GM15510 (cell line): Measurements from ENCODE around the gene WDR27.
A peak's percentile ranks its signal among the peaks of the same experiment; 100 is the strongest.

ENCODE experiments used
- POLR2A ChIP-seq: IDR thresholded peaks from 3 replicates; pipeline ENCODE4 v1.6.1; 2011; ENCODE audit warnings: borderline replicate concordance; ENCODE audit not compliant: insufficient read length; ENCODE audit errors: extremely low read depth

Gene WDR27

GRCh38 chr6:169701954-169702839 lies at the start of gene WDR27, which contains the start of gene C6orf120:
WDR27 (minus strand) TSS chr6:169702029; CDS start chr6:169689005, 13,024 bp downstream.
C6orf120 (plus strand) TSS chr6:169702126; CDS start chr6:169702460, 334 bp downstream.
- peak; percentile 90 for TF ChIP-seq POLR2A

- TF ChIP-seq POLR2A: no peak
These were observed 44.7 kb upstream of the WDR27 start for GRCh38 chr6:169746556-169746955.

GRCh38 chr6:169745405-169745804 lies 43.6 kb upstream of the WDR27 start:
- no peak for TF ChIP-seq POLR2A

GRCh38 chr6:169741344-169741743 lies 39.5 kb upstream of the WDR27 start:
- no peak for TF ChIP-seq POLR2A

GRCh38 chr6:169738976-169739529 lies 37.2 kb upstream of the WDR27 start:
- no peak for TF ChIP-seq POLR2A

- TF ChIP-seq POLR2A: no peak
These were observed 36.6 kb upstream of the WDR27 start for GRCh38 chr6:169738204-169738975.

GRCh38 chr6:169729961-169730360 lies 28.1 kb upstream of the WDR27 start:
- TF ChIP-seq POLR2A: no peak

- no peak for TF ChIP-seq POLR2A
These were observed 25.1 kb upstream of the WDR27 start for GRCh38 chr6:169726963-169727362.

GRCh38 chr6:169726049-169726400 lies 24.2 kb upstream of the WDR27 start:
- TF ChIP-seq POLR2A: no peak

- no peak for TF ChIP-seq POLR2A
These were observed 23.6 kb upstream of the WDR27 start for GRCh38 chr6:169725125-169726048.

GRCh38 chr6:169724494-169725124 lies 22.8 kb upstream of the WDR27 start, which contains the start of gene PHF10:
PHF10 (minus strand) TSS chr6:169724500; CDS start chr6:169723931, 569 bp downstream.
- peak; percentile 39 for TF ChIP-seq POLR2A

GRCh38 chr6:169723991-169724493 lies 22.2 kb upstream of the WDR27 start:
- TF ChIP-seq POLR2A: peak; percentile 62

GRCh38 chr6:169723200-169723909 lies 21.5 kb upstream of the WDR27 start:
- peak; percentile 19 for TF ChIP-seq POLR2A
